ENCODE data around the gene TLR4.

Gene TLR4

GRCh38 chr9:117665601-117666385, 38.4 kb upstream of the TLR4 start:
- Histone ChIP-seq H3K27ac (replicated peaks; ENCODE audit: low read length) (no peak overlapping the region), H3K4ac (ENCODE audit: low read length) (no peak overlapping the region), H3K27me3 (ENCODE audit: control insufficient read depth in 3 of 3, insufficient read depth in 3 of 3, low read depth in 1 of 3, low read length in 3 of 3) (peaks cover 0 to 2% (median 0%) of the 10 kb centered on the region in 3 experiments), H3K18ac (ENCODE audit: low read length) (no peak overlapping the region), H3K14ac (ENCODE audit: low read length) (no peak overlapping the region), H3K9me3 (replicated peaks in 1 of 2; ENCODE audit: control insufficient read depth in 2 of 2, insufficient read depth in 1 of 2, low read depth in 1 of 2, low read length in 2 of 2) (no peaks in the 10 kb centered on the region), H2AK5ac (ENCODE audit: low read depth, low read length) (no peak overlapping the region), H4K91ac (ENCODE audit: low read depth, low read length, poor library complexity) (no peak overlapping the region), H3K4me3 (ENCODE audit: low read length in 2 of 2) (no peak overlapping the region), H3K4me1 (ENCODE audit: control insufficient read depth in 2 of 2, insufficient read depth in 1 of 2, low read depth in 1 of 2, low read length in 2 of 2) (no peaks in the 10 kb centered on the region), H4K8ac (ENCODE audit: low read depth, low read length) (no peak overlapping the region), H2BK12ac (ENCODE audit: low read length) (no peak overlapping the region), H3K23ac (ENCODE audit: low read depth, low read length, poor library complexity) (no peak overlapping the region), H2BK15ac (ENCODE audit: low read length) (no peak overlapping the region), H2BK5ac (ENCODE audit: low read length) (no peak overlapping the region), H3K9ac (ENCODE audit: low read depth, low read length, poor library complexity) (no peak overlapping the region), H3K36me3 (replicated peaks in 1 of 2; ENCODE audit: control insufficient read depth in 2 of 2, insufficient read depth in 2 of 2, low read length in 2 of 2) (no peaks in the 10 kb centered on the region), H2BK120ac (ENCODE audit: low read depth, low read length) (no peak overlapping the region), H3K79me1 (ENCODE audit: low read depth, low read length) (no peaks in the 10 kb centered on the region), H3K4me2 (ENCODE audit: insufficient read depth, low read length, poor library complexity, severe bottlenecking) (no peak overlapping the region), H2AFZ (ENCODE audit: low read length) (no peak overlapping the region)
- WGBS, 2 donors (ENCODE audit: extremely low coverage in 2 of 2, insufficient read length in 2 of 2, insufficient replicate concordance in 1 of 2): no CpG with 5 or more reads among the region's 1 CpG
- DNase-seq (ENCODE audit: low spot score): no peak

GRCh38 chr9:117671468-117671867, 32.7 kb upstream of the TLR4 start:
- Histone ChIP-seq H2BK12ac (ENCODE audit: low read length) (no peak overlapping the region), H2BK120ac (ENCODE audit: low read depth, low read length) (no peak overlapping the region), H2BK5ac (ENCODE audit: low read length) (no peak overlapping the region), H3K36me3 (replicated peaks in 1 of 2; ENCODE audit: control insufficient read depth in 2 of 2, insufficient read depth in 2 of 2, low read length in 2 of 2) (no peaks in the 10 kb centered on the region), H3K4me3 (ENCODE audit: low read length in 2 of 2) (no peak overlapping the region), H2BK15ac (ENCODE audit: low read length) (no peak overlapping the region), H3K9me3 (replicated peaks in 1 of 2; ENCODE audit: control insufficient read depth in 2 of 2, insufficient read depth in 1 of 2, low read depth in 1 of 2, low read length in 2 of 2) (no peaks in the 10 kb centered on the region), H3K4me2 (ENCODE audit: insufficient read depth, low read length, poor library complexity, severe bottlenecking) (no peak overlapping the region), H3K4ac (ENCODE audit: low read length) (no peak overlapping the region), H3K27me3 (ENCODE audit: control insufficient read depth in 3 of 3, insufficient read depth in 3 of 3, low read depth in 1 of 3, low read length in 3 of 3) (no peaks in the 10 kb centered on the region), H3K14ac (ENCODE audit: low read length) (no peak overlapping the region), H3K27ac (replicated peaks; ENCODE audit: low read length) (no peak overlapping the region), H2AK5ac (ENCODE audit: low read depth, low read length) (no peak overlapping the region), H3K9ac (ENCODE audit: low read depth, low read length, poor library complexity) (no peak overlapping the region), H3K79me1 (ENCODE audit: low read depth, low read length) (no peaks in the 10 kb centered on the region), H4K91ac (ENCODE audit: low read depth, low read length, poor library complexity) (no peak overlapping the region), H2AFZ (ENCODE audit: low read length) (no peak overlapping the region), H4K8ac (ENCODE audit: low read depth, low read length) (no peak overlapping the region), H3K18ac (ENCODE audit: low read length) (no peak overlapping the region), H3K23ac (ENCODE audit: low read depth, low read length, poor library complexity) (no peak overlapping the region), H3K4me1 (ENCODE audit: control insufficient read depth in 2 of 2, insufficient read depth in 1 of 2, low read depth in 1 of 2, low read length in 2 of 2) (peaks cover 0 to 2% of the 10 kb centered on the region in 2 donors)
- no peak for DNase-seq (ENCODE audit: low spot score)
- WGBS, 2 donors (ENCODE audit: extremely low coverage in 2 of 2, insufficient read length in 2 of 2, insufficient replicate concordance in 1 of 2): no CpG with 5 or more reads among the region's 1 CpG

DNA sequence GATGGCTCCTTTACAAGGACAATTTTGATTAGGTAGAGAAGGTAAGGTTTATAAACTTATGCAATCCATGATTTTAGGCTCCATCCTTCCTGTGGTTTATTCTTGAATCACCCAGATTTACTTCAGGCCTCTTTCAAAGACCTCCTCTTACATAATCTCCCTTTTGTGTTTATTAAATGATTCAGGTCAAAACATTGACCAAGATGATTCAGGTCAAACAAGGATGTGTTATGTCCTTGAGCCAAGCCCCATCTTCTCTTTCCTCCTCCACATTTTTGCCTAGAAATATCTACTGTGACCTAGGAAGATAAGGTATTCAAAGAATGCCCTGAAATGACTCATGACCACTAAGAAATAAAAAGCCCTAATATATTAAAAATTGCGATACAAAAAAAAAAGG, 31.8 kb upstream of the TLR4 start:
- Histone ChIP-seq H3K14ac (ENCODE audit: low read length) (no peak overlapping the region), H3K9ac (ENCODE audit: low read depth, low read length, poor library complexity) (no peak overlapping the region), H2BK5ac (ENCODE audit: low read length) (no peak overlapping the region), H3K4me2 (ENCODE audit: insufficient read depth, low read length, poor library complexity, severe bottlenecking) (no peak overlapping the region), H3K23ac (ENCODE audit: low read depth, low read length, poor library complexity) (no peak overlapping the region), H2AK5ac (ENCODE audit: low read depth, low read length) (no peak overlapping the region), H4K8ac (ENCODE audit: low read depth, low read length) (no peak overlapping the region), H3K4me3 (ENCODE audit: low read length in 2 of 2) (no peak overlapping the region), H2BK120ac (ENCODE audit: low read depth, low read length) (no peak overlapping the region), H2BK15ac (ENCODE audit: low read length) (no peak overlapping the region), H4K91ac (ENCODE audit: low read depth, low read length, poor library complexity) (no peak overlapping the region), H3K4ac (ENCODE audit: low read length) (no peak overlapping the region), H3K9me3 (replicated peaks in 1 of 2; ENCODE audit: control insufficient read depth in 2 of 2, insufficient read depth in 1 of 2, low read depth in 1 of 2, low read length in 2 of 2) (no peaks in the 10 kb centered on the region), H2BK12ac (ENCODE audit: low read length) (no peak overlapping the region), H3K36me3 (replicated peaks in 1 of 2; ENCODE audit: control insufficient read depth in 2 of 2, insufficient read depth in 2 of 2, low read length in 2 of 2) (no peaks in the 10 kb centered on the region), H3K4me1 (ENCODE audit: control insufficient read depth in 2 of 2, insufficient read depth in 1 of 2, low read depth in 1 of 2, low read length in 2 of 2) (peaks cover 0 to 2% of the 10 kb centered on the region in 2 donors), H2AFZ (ENCODE audit: low read length) (no peak overlapping the region), H3K27ac (replicated peaks; ENCODE audit: low read length) (no peak overlapping the region), H3K79me1 (ENCODE audit: low read depth, low read length) (no peaks in the 10 kb centered on the region), H3K18ac (ENCODE audit: low read length) (no peak overlapping the region), H3K27me3 (ENCODE audit: control insufficient read depth in 3 of 3, insufficient read depth in 3 of 3, low read depth in 1 of 3, low read length in 3 of 3) (no peaks in the 10 kb centered on the region)
- no CpG with 5 or more reads among the region's 1 CpG for WGBS, 2 donors (ENCODE audit: extremely low coverage in 2 of 2, insufficient read length in 2 of 2, insufficient replicate concordance in 1 of 2)
- no peak for DNase-seq (ENCODE audit: low spot score)

- no peak overlapping the region for H2BK12ac ChIP-seq (ENCODE audit: low read length)
- H3K36me3 ChIP-seq (replicated peaks in 1 of 2; ENCODE audit: control insufficient read depth in 2 of 2, insufficient read depth in 2 of 2, low read length in 2 of 2): no peaks in the 10 kb centered on the region
- H2AK5ac ChIP-seq (ENCODE audit: low read depth, low read length): no peak overlapping the region
- H2BK120ac ChIP-seq (ENCODE audit: low read depth, low read length): no peak overlapping the region
- no peaks in the 10 kb centered on the region for H3K9me3 ChIP-seq (replicated peaks in 1 of 2; ENCODE audit: control insufficient read depth in 2 of 2, insufficient read depth in 1 of 2, low read depth in 1 of 2, low read length in 2 of 2)
- H3K18ac ChIP-seq (ENCODE audit: low read length): no peak overlapping the region
- no peaks in the 10 kb centered on the region for H3K27me3 ChIP-seq (ENCODE audit: control insufficient read depth in 3 of 3, insufficient read depth in 3 of 3, low read depth in 1 of 3, low read length in 3 of 3)
- H3K79me1 ChIP-seq (ENCODE audit: low read depth, low read length): no peaks in the 10 kb centered on the region
- H3K4ac ChIP-seq (ENCODE audit: low read length): no peak overlapping the region
- no peak overlapping the region for H2BK5ac ChIP-seq (ENCODE audit: low read length)
- no peak overlapping the region for H3K14ac ChIP-seq (ENCODE audit: low read length)
- no peak overlapping the region for H4K8ac ChIP-seq (ENCODE audit: low read depth, low read length)
- H3K9ac ChIP-seq (ENCODE audit: low read depth, low read length, poor library complexity): no peak overlapping the region
- no peak overlapping the region for H3K27ac ChIP-seq (replicated peaks; ENCODE audit: low read length)
- no peak for DNase-seq (ENCODE audit: low spot score)
- H3K4me2 ChIP-seq (ENCODE audit: insufficient read depth, low read length, poor library complexity, severe bottlenecking): no peak overlapping the region
- no peak overlapping the region for H4K91ac ChIP-seq (ENCODE audit: low read depth, low read length, poor library complexity)
- no peak overlapping the region for H3K4me3 ChIP-seq (ENCODE audit: low read length in 2 of 2)
- H2AFZ ChIP-seq (ENCODE audit: low read length): no peak overlapping the region
- H3K4me1 ChIP-seq (ENCODE audit: control insufficient read depth in 2 of 2, insufficient read depth in 1 of 2, low read depth in 1 of 2, low read length in 2 of 2): peaks cover 0 to 2% of the 10 kb centered on the region in 2 donors
- H3K23ac ChIP-seq (ENCODE audit: low read depth, low read length, poor library complexity): no peak overlapping the region
- H2BK15ac ChIP-seq (ENCODE audit: low read length): no peak overlapping the region
Observed at GRCh38 chr9:117677572-117677971, 26.6 kb upstream of the TLR4 start.

Measured in neuronal stem cell (in vitro differentiated cells).